HEK293 (cell line): ENCODE measurements around the gene KIF4B.

Experiments
- CTCF ChIA-PET: fragments of 350-600 bp; formaldehyde crosslinking; extraction: SDS; loops from one replicate; lab custom pipeline; 2021; ENCODE audit warnings: antibody characterized with exemption; lab: Yijun Ruan, JAX
- POLR2A ChIA-PET: fragments of 300-600 bp; formaldehyde crosslinking; extraction: SDS; loops from one replicate; lab custom pipeline; 2020; ENCODE audit warnings: antibody characterized with exemption, inconsistent platforms; lab: Yijun Ruan, JAX
- H3K27ac ChIP-seq: fragments of 200-500 bp; sonication (Bioruptor generic); 2 replicates; pipeline ENCODE4 v1.5.1; 2014; ENCODE audit warnings: low read depth, low read length, control low read depth, inconsistent platforms; ENCODE audit errors: extremely low read depth
- H3K36me3 ChIP-seq, 2 experiments: fragments of 200-500 bp in 1 of 2; sonication (Bioruptor generic) in 1 of 2; 1 replicate in 1 of 2; 2 replicates in 1 of 2; pipeline ENCODE4 v1.5.1; 2014 to 2017; ENCODE audit warnings: inconsistent platforms in 2 of 2, low read length in 2 of 2; ENCODE audit not compliant: control insufficient read depth in 2 of 2, insufficient read depth in 1 of 2
- H3K4me1 ChIP-seq: fragments of 200-500 bp; sonication (Bioruptor generic); 2 replicates; pipeline ENCODE4 v1.5.1; 2014; ENCODE audit warnings: mild to moderate bottlenecking, low read length, inconsistent platforms; ENCODE audit not compliant: control insufficient read depth, insufficient read depth
- H3K4me3 ChIP-seq: 2 replicates; pipeline ENCODE4 v1.5.1; 2011; ENCODE audit warnings: low read depth, mild to moderate bottlenecking, control low read depth, low read length, moderate library complexity
- H3K9me3 ChIP-seq: fragments of 200-500 bp; sonication (Bioruptor generic); 2 replicates; pipeline ENCODE4 v1.5.1; 2014; ENCODE audit warnings: low read depth, low read length, inconsistent platforms; ENCODE audit not compliant: control insufficient read depth, insufficient read depth
- BCL11B ChIP-seq: fragments of 450-650 bp; formaldehyde crosslinking; IDR thresholded peaks from 2 replicates; pipeline ENCODE4 v1.5.1; 2016; ENCODE audit warnings: low read depth, missing biosample characterization, missing genetic modification characterization
- CTCF ChIP-seq: fragments of 450-650 bp; formaldehyde crosslinking; IDR thresholded peaks from 2 replicates; pipeline ENCODE4 v1.5.1; 2016; ENCODE audit warnings: missing biosample characterization, missing genetic modification characterization
- FEZF1 ChIP-seq: fragments of 450-650 bp; formaldehyde crosslinking; IDR thresholded peaks from 2 replicates; pipeline ENCODE4 v1.5.1; 2016; ENCODE audit warnings: missing biosample characterization, missing genetic modification characterization
- GLIS2 ChIP-seq: fragments of 450-650 bp; formaldehyde crosslinking; IDR thresholded peaks from 2 replicates; pipeline ENCODE4 v1.5.1; 2016; ENCODE audit warnings: missing biosample characterization, missing genetic modification characterization
- KLF1 ChIP-seq: fragments of 450-650 bp; formaldehyde crosslinking; IDR thresholded peaks from 2 replicates; pipeline ENCODE4 v1.5.1; 2016; ENCODE audit warnings: missing biosample characterization, missing genetic modification characterization
- KLF8 ChIP-seq: fragments of 450-650 bp; formaldehyde crosslinking; IDR thresholded peaks from 2 replicates; pipeline ENCODE4 v1.5.1; 2016; ENCODE audit warnings: missing biosample characterization, missing genetic modification characterization
- ZBTB1 ChIP-seq: fragments of 450-650 bp; formaldehyde crosslinking; IDR thresholded peaks from 2 replicates; pipeline ENCODE4 v1.5.1; 2016; ENCODE audit warnings: missing biosample characterization, missing genetic modification characterization
- ZBTB17 ChIP-seq: fragments of 450-650 bp; formaldehyde crosslinking; IDR thresholded peaks from 2 replicates; pipeline ENCODE4 v1.5.1; 2016; ENCODE audit warnings: missing biosample characterization, missing genetic modification characterization
- ZBTB48 ChIP-seq: fragments of 450-650 bp; formaldehyde crosslinking; IDR thresholded peaks from 2 replicates; pipeline ENCODE4 v1.5.1; 2016; ENCODE audit warnings: missing biosample characterization, missing genetic modification characterization
- ZFP37 ChIP-seq: fragments of 450-650 bp; formaldehyde crosslinking; IDR thresholded peaks from 2 replicates; pipeline ENCODE4 v1.5.1; 2016; ENCODE audit warnings: missing biosample characterization, missing genetic modification characterization
- ZIC2 ChIP-seq: fragments of 450-650 bp; formaldehyde crosslinking; IDR thresholded peaks from 2 replicates; pipeline ENCODE4 v1.5.1; 2016; ENCODE audit warnings: missing biosample characterization, missing genetic modification characterization
- ZNF155 ChIP-seq: fragments of 450-650 bp; formaldehyde crosslinking; IDR thresholded peaks from 2 replicates; pipeline ENCODE4 v1.5.1; 2016; ENCODE audit warnings: missing biosample characterization, missing genetic modification characterization
- ZNF202 ChIP-seq: fragments of 450-650 bp; formaldehyde crosslinking; IDR thresholded peaks from 2 replicates; pipeline ENCODE4 v1.5.1; 2016; ENCODE audit warnings: missing biosample characterization, missing genetic modification characterization, borderline replicate concordance
- ZNF214 ChIP-seq: fragments of 450-650 bp; formaldehyde crosslinking; IDR thresholded peaks from 2 replicates; pipeline ENCODE4 v1.5.1; 2017; ENCODE audit warnings: missing biosample characterization, mild to moderate bottlenecking, missing genetic modification characterization, borderline replicate concordance
- ZNF23 ChIP-seq: fragments of 450-650 bp; formaldehyde crosslinking; IDR thresholded peaks from 2 replicates; pipeline ENCODE4 v1.5.1; 2016; ENCODE audit warnings: missing biosample characterization, missing genetic modification characterization, borderline replicate concordance
- ZNF416 ChIP-seq: fragments of 450-650 bp; formaldehyde crosslinking; IDR thresholded peaks from 2 replicates; pipeline ENCODE4 v1.5.1; 2016; ENCODE audit warnings: missing biosample characterization, missing genetic modification characterization
- ZNF654 ChIP-seq: fragments of 450-650 bp; formaldehyde crosslinking; IDR thresholded peaks from 2 replicates; pipeline ENCODE4 v1.5.1; 2016; ENCODE audit warnings: low read depth, missing biosample characterization, missing genetic modification characterization
- ZNF677 ChIP-seq: fragments of 450-650 bp; IDR thresholded peaks from 2 replicates; pipeline ENCODE4 v1.5.0; 2018; ENCODE audit warnings: missing biosample characterization, mild to moderate bottlenecking, missing genetic modification characterization, moderate library complexity
- ZNF76 ChIP-seq: fragments of 450-650 bp; formaldehyde crosslinking; IDR thresholded peaks from 2 replicates; pipeline ENCODE4; 2016; ENCODE audit warnings: low read depth, missing biosample characterization, missing genetic modification characterization, borderline replicate concordance
- ZNF837 ChIP-seq: fragments of 450-650 bp; formaldehyde crosslinking; IDR thresholded peaks from 2 replicates; pipeline ENCODE4 v1.5.1; 2016; ENCODE audit warnings: missing biosample characterization, missing genetic modification characterization
- TF ChIP-seq, protein P1 (sequence below): fragments of 450-650 bp; formaldehyde crosslinking; IDR thresholded peaks from 2 replicates; pipeline ENCODE4 v1.5.1; 2016; ENCODE audit warnings: missing biosample characterization, missing genetic modification characterization

Gene KIF4B

DNA sequence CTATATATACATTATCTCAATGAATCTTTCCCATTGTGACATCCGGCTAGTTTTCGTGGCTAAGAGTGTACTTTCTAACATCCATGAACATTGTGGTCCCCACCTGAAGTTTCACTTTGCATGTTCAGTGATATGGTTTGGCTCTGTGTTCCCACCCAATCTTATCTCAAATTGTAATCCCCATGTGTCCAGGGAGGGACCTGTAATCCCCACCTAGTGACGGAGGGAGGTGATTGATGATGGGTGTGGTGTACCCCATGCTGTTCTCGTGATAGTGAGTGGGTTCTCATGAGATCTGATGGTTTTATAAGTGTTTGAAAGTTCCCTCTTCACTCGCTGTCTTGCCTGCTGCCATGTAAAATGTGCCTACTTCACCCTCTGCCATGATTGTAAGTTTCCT lies 44.6 kb upstream of the KIF4B start:
- no peaks in the 10 kb centered on the region for H3K9me3 ChIP-seq
- no peak overlapping the region for H3K4me3 ChIP-seq
- no peak overlapping the region for H3K27ac ChIP-seq
- H3K4me1 ChIP-seq = no peaks in the 10 kb centered on the region
- TF ChIP-seq KLF1 (peak; percentile 94), GLIS2 (tag by site-specific recombination) (no peak)
- ChIA-PET CTCF (interaction anchor here (0.5 to 1.2 kb wide), 3 partner anchors 15 to 61 kb away, joined by 3 to 7 read pairs (median 6); no protein-coding TSS in a partner anchor), POLR2A (no interaction called here)
- peaks cover 5 to 33% of the 10 kb centered on the region in 2 experiments; a peak in 1 of 3 replicates for H3K36me3 ChIP-seq

- ChIA-PET CTCF (interaction anchor here (0.6 to 2.4 kb wide), 4 partner anchors 35 to 328 kb away, joined by 3 to 7 read pairs (median 5); no protein-coding TSS in a partner anchor), POLR2A (no interaction called here)
- no peak overlapping the region for H3K4me3 ChIP-seq
- no peaks in the 10 kb centered on the region for H3K4me1 ChIP-seq
- H3K27ac ChIP-seq = no peak overlapping the region
- TF ChIP-seq ZIC2 (tag by site-specific recombination) (no peak), ZNF76 (tag by site-specific recombination) (no peak), ZNF23 (tag by site-specific recombination) (no peak), ZNF677 (no peak), ZBTB1 (tag by site-specific recombination) (no peak), ZNF155 (tag by site-specific recombination) (no peak), ZBTB48 (no peak), ZFP37 (tag by site-specific recombination) (no peak), ZNF837 (tag by site-specific recombination) (no peak), BCL11B (tag by site-specific recombination) (no peak)
- TF ChIP-seq, protein P1, sequence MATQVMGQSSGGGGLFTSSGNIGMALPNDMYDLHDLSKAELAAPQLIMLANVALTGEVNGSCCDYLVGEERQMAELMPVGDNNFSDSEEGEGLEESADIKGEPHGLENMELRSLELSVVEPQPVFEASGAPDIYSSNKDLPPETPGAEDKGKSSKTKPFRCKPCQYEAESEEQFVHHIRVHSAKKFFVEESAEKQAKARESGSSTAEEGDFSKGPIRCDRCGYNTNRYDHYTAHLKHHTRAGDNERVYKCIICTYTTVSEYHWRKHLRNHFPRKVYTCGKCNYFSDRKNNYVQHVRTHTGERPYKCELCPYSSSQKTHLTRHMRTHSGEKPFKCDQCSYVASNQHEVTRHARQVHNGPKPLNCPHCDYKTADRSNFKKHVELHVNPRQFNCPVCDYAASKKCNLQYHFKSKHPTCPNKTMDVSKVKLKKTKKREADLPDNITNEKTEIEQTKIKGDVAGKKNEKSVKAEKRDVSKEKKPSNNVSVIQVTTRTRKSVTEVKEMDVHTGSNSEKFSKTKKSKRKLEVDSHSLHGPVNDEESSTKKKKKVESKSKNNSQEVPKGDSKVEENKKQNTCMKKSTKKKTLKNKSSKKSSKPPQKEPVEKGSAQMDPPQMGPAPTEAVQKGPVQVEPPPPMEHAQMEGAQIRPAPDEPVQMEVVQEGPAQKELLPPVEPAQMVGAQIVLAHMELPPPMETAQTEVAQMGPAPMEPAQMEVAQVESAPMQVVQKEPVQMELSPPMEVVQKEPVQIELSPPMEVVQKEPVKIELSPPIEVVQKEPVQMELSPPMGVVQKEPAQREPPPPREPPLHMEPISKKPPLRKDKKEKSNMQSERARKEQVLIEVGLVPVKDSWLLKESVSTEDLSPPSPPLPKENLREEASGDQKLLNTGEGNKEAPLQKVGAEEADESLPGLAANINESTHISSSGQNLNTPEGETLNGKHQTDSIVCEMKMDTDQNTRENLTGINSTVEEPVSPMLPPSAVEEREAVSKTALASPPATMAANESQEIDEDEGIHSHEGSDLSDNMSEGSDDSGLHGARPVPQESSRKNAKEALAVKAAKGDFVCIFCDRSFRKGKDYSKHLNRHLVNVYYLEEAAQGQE = no peak
- peaks cover 0 to 33% of the 10 kb centered on the region in 2 experiments; a peak in 1 of 3 replicates for H3K36me3 ChIP-seq
- H3K9me3 ChIP-seq = no peaks in the 10 kb centered on the region
These were observed 42.8 kb upstream of the KIF4B start for GRCh38 chr5:154970759-154971158.

DNA sequence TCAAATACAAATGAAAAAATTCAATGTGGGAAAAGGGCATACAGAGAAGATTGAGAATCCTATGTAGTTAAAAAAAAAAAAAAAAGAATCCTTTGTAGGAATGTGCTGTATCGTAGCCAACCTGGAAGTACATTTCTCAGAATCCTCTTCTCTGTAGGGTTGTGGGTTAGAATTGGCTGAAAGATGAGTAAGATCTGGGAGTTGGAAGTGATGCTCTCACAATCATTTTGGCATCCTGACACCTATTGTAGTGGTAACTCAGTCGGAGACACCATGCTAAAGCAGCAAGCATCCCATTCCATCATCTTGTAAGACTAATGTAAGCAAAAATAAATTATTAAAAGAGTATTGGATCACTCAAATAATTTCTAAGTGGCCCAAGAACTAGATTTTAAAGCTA lies 42.1 kb upstream of the KIF4B start:
- POLR2A ChIA-PET = no interaction called here
- CTCF ChIA-PET = interaction anchor here (0.6 to 3.5 kb wide), 6 partner anchors 12 to 329 kb away, joined by 3 to 25 read pairs (median 8); no protein-coding TSS in a partner anchor
- H3K9me3 ChIP-seq = no peaks in the 10 kb centered on the region
- peaks cover 0 to 26% of the 10 kb centered on the region in 2 experiments; a peak in 1 of 3 replicates for H3K36me3 ChIP-seq
- TF ChIP-seq ZNF416 (tag by site-specific recombination) (no peak), ZNF202 (tag by site-specific recombination) (no peak)
- TF ChIP-seq, all 188 proteins: peak for 0
- H3K4me1 ChIP-seq = no peaks in the 10 kb centered on the region
- H3K4me3 ChIP-seq = no peak overlapping the region
- no peak overlapping the region for H3K27ac ChIP-seq

DNA sequence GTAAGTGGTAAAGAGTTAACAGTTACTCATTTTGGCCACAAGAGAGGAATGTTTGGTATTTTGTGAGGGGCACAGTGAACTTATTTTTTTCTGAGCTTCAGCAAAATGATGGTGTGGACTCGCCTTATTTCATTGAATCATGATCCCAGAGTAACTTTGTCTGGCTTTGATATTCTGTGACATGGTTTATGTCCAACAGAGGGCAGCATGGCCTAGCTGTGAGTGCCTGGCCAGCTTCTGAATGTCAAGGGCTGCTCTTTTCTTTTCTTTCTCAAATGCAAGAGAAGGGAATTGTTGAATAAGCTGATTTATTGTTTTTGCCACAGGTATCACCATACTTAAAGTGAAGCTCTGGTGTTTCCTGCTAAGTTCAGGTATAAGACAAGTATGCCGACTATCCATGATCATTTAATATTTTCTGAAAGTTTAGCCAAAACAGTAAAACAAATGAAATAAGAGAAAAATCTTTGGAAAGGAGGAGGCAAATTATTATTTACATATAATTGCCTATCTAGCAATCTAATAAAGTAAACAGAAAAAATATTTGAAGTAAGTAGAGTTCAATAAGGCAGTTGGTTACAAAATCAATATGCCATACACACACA lies 41.0 kb upstream of the KIF4B start:
- Histone ChIP-seq H3K4me3 (no peak overlapping the region), H3K4me1 (no peaks in the 10 kb centered on the region), H3K9me3 (no peaks in the 10 kb centered on the region), H3K27ac (no peak overlapping the region), H3K36me3 (peaks cover 0 to 15% of the 10 kb centered on the region in 2 experiments; a peak in 1 of 3 replicates)
- ChIA-PET CTCF (interaction anchor here (0.6 to 3.5 kb wide), 19 partner anchors 8 to 1714 kb away, joined by 3 to 25 read pairs (median 3); no protein-coding TSS in a partner anchor), POLR2A (interaction anchor here (0.7 kb wide), 1 partner anchor 55 kb away, joined by 3 read pairs; no protein-coding TSS in a partner anchor)
- TF ChIP-seq KLF8 (tag by site-specific recombination) (no peak), CTCF (tag by site-specific recombination) (peak; percentile 52; the same call in 1 of the 2 replicates), ZNF214 (tag by site-specific recombination) (no peak), ZNF654 (tag by site-specific recombination) (peak; percentile 32), FEZF1 (0 out of 2 replicates have a peak, but pooled peaks have one; percentile 50), ZBTB17 (peak; percentile 34; the same call in 1 of the 2 replicates)
